ENCODE results near the gene PIEZO2. TPM values are rescaled to one million over a fixed set of nuclear protein-coding genes. Genes with fewer than 3 reads are reported as not detected.

PIEZO2 gene
- total and polyA plus RNA-seq, 4 donors = 2.6 to 233 (median 18.8) TPM

DNA sequence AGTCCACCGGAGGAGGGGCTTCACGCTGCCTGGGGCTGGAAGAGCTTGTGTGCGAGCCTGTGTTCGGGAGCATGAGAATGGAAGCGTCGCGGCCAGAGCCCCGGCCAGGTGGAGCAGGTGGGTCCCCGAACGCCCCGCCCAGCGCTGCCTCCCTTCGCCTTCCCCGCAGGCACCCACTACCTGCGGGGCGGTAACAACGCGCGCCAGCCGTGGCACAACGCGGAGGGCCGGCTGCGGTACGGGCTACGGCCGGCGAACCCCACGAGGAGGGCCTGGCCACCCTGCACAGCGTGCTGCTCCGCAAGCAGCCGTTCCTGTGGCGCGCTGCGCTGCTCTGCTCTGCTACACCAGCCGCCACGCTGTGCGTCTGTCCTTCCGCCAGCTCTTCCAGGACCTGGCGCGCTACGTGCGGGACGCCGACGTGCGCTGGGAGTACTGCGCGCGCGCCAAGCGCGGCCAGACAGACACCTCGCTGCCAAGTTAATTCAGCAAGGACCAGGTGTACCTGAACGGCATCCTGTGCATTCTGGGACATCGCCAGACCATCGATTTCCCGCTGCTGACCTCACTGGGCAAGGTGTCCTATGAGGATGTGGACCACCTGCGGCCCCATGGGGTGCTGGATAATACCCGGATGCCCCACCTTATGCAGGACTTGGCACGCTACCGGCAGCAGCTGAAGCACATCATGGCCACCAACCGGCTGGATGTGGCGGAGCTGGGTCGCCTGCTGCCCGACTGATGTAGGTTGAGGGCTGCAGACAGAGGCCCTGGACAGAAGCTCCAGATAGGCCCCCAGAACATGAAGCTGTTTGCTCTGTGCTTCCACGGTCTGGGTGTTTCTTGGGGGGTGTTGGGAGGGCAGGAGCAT, 422.9 kb downstream of the PIEZO2 start:
- Histone ChIP-seq H3K27ac (ENCODE audit: low read depth in 1 of 2, low read length in 1 of 2) (no peak overlapping the region), H3K9ac (ENCODE audit: insufficient read depth in 1 of 2, low read length in 2 of 2) (no peak overlapping the region), H3K4me3 (no peak overlapping the region), H3K36me3 (ENCODE audit: control insufficient read depth in 4 of 4, insufficient read depth in 4 of 4, low read length in 4 of 4) (peaks cover 0 to 41% (median 16%) of the 10 kb centered on the region in 4 donors), H3K4me1 (ENCODE audit: control insufficient read depth in 5 of 5, insufficient read depth in 5 of 5, low read length in 5 of 5) (peaks cover 0 to 4% (median 0%) of the 10 kb centered on the region in 5 donors), H3K27me3 (ENCODE audit: control insufficient read depth in 3 of 3, insufficient read depth in 3 of 3, low read length in 2 of 3) (no peaks in the 10 kb centered on the region), H3K9me3 (ENCODE audit: control insufficient read depth in 4 of 4, insufficient read depth in 3 of 4, low read length in 3 of 4) (peaks cover 0 to 3% (median 0%) of the 10 kb centered on the region in 4 donors)
- DNase-seq (peak in 1 of 3 donors; percentile 30), ATAC-seq (ENCODE audit: insufficient read depth, low FRiP score) (no peak)
- TF ChIP-seq, protein P1, sequence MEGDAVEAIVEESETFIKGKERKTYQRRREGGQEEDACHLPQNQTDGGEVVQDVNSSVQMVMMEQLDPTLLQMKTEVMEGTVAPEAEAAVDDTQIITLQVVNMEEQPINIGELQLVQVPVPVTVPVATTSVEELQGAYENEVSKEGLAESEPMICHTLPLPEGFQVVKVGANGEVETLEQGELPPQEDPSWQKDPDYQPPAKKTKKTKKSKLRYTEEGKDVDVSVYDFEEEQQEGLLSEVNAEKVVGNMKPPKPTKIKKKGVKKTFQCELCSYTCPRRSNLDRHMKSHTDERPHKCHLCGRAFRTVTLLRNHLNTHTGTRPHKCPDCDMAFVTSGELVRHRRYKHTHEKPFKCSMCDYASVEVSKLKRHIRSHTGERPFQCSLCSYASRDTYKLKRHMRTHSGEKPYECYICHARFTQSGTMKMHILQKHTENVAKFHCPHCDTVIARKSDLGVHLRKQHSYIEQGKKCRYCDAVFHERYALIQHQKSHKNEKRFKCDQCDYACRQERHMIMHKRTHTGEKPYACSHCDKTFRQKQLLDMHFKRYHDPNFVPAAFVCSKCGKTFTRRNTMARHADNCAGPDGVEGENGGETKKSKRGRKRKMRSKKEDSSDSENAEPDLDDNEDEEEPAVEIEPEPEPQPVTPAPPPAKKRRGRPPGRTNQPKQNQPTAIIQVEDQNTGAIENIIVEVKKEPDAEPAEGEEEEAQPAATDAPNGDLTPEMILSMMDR (IDR thresholded peaks at IDR 0.05; ENCODE audit: control extremely low read depth, extremely low read depth) = no peak
- WGBS, 2 donors = 38 to 49% methylated on average over 63 to 67 of the region's 67 CpGs

DNA sequence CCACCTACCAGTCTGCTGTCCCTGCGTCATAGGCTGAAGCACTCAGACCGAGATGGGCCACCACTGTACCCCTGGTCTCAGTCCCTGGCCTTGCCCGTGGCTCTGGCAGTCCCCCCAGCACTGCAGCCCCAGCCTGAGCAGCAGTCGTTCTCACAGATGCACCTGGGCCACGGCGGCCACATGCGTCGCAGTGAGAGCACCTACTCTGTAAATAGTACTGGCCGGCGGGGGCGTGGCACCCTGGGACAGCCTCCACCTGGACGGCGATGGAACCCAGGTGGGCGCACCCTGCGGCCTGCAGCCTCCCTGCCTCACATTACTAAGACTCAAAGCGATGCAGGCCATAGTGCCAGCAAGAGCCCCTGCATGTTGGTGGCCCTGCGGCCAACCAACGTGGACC, 424.7 kb downstream of the PIEZO2 start:
- ATAC-seq (ENCODE audit: insufficient read depth, low FRiP score) (no peak), DNase-seq (no peak)
- peaks cover 0 to 4% (median 0%) of the 10 kb centered on the region in 5 donors for H3K4me1 ChIP-seq (ENCODE audit: control insufficient read depth in 5 of 5, insufficient read depth in 5 of 5, low read length in 5 of 5)
- TF ChIP-seq, protein P1 (IDR thresholded peaks at IDR 0.05; ENCODE audit: control extremely low read depth, extremely low read depth) = no peak
- H3K4me3 ChIP-seq = no peak overlapping the region
- H3K27me3 ChIP-seq (ENCODE audit: control insufficient read depth in 3 of 3, insufficient read depth in 3 of 3, low read length in 2 of 3) = no peaks in the 10 kb centered on the region
- no peak overlapping the region for H3K9ac ChIP-seq (ENCODE audit: insufficient read depth in 1 of 2, low read length in 2 of 2)
- 94 to 95% methylated on average over 18 of the region's 18 CpGs for WGBS, 2 donors
- peaks cover 0 to 3% (median 0%) of the 10 kb centered on the region in 4 donors for H3K9me3 ChIP-seq (ENCODE audit: control insufficient read depth in 4 of 4, insufficient read depth in 3 of 4, low read length in 3 of 4)
- H3K27ac ChIP-seq (ENCODE audit: low read depth in 1 of 2, low read length in 1 of 2) = no peak overlapping the region
- H3K36me3 ChIP-seq (ENCODE audit: control insufficient read depth in 4 of 4, insufficient read depth in 4 of 4, low read length in 4 of 4) = peaks cover 0 to 35% (median 13%) of the 10 kb centered on the region in 4 donors

DNA sequence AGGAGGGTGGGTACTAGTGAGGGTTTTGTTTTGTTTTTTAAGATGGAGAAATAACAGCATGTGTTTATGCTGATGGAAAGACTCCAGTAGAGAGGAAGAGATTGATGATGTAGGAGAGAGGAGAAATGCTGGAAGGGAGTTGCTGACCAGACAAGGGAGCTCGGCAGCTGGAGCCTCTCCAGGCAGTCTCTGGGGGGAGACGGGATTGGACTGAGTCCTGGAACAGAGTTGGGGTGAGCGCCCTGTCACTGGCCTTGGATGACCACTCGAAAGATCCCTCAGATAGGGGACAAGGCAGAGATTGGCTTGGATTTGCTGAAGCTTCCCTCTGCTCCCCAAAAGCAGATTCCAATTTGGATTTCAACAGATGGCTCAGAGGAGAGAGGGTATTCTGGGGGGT, 425.9 kb downstream of the PIEZO2 start:
- TF ChIP-seq, protein P1 (IDR thresholded peaks at IDR 0.05; ENCODE audit: control extremely low read depth, extremely low read depth) = no peak
- ATAC-seq (ENCODE audit: insufficient read depth, low FRiP score) = no peak
- H3K9ac ChIP-seq (ENCODE audit: insufficient read depth in 1 of 2, low read length in 2 of 2) = no peak overlapping the region
- no peak overlapping the region for H3K27ac ChIP-seq (ENCODE audit: low read depth in 1 of 2, low read length in 1 of 2)
- peaks cover 0 to 38% (median 11%) of the 10 kb centered on the region in 4 donors for H3K36me3 ChIP-seq (ENCODE audit: control insufficient read depth in 4 of 4, insufficient read depth in 4 of 4, low read length in 4 of 4)
- 75 to 80% methylated on average over 4 of the region's 4 CpGs for WGBS, 2 donors
- DNase-seq = peak; percentile 49 to 77 (median 70)
- peaks cover 0 to 4% (median 0%) of the 10 kb centered on the region in 5 donors for H3K4me1 ChIP-seq (ENCODE audit: control insufficient read depth in 5 of 5, insufficient read depth in 5 of 5, low read length in 5 of 5)
- no peaks in the 10 kb centered on the region for H3K27me3 ChIP-seq (ENCODE audit: control insufficient read depth in 3 of 3, insufficient read depth in 3 of 3, low read length in 2 of 3)
- H3K4me3 ChIP-seq = no peak overlapping the region
- H3K9me3 ChIP-seq (ENCODE audit: control insufficient read depth in 4 of 4, insufficient read depth in 3 of 4, low read length in 3 of 4) = peaks cover 0 to 3% (median 0%) of the 10 kb centered on the region in 4 donors
